Caco-2 (cell line): ENCODE measurements around the gene MGAT3. TPM values are rescaled to one million over a fixed set of nuclear protein-coding genes. Genes with fewer than 3 reads are reported as not detected.
A peak's percentile ranks its signal among the peaks of the same experiment; 100 is the strongest.

Experiments
- BruUV-seq: library from RNA; stranded (reverse); fragments of 400-500 nt; replicated peaks from 2 replicates; lab custom pipeline; 2021; lab: Mats Ljungman, UMichigan
- CTCF ChIA-PET: fragments of 300-600 bp; sonication (Branson Sonifier 250); formaldehyde crosslinking; loops from one replicate; lab custom pipeline; 2022; ENCODE audit warnings: antibody characterized with exemption; lab: Charles Lee
- POLR2A ChIA-PET: fragments of 300-600 bp; sonication (Branson Sonifier 250); formaldehyde crosslinking; loops from one replicate; lab custom pipeline; 2022; ENCODE audit warnings: antibody characterized with exemption; lab: Charles Lee
- DNase-seq, 2 experiments: peaks; one replicate each; pipeline versions ENCODE4 v3.0.0 to v3.0.0-alpha.2; 2020 to 2022
- H3K27me3 ChIP-seq: replicated peaks from 2 replicates; pipeline ENCODE4 v1.6.0; 2011; ENCODE audit warnings: low read length; ENCODE audit not compliant: control insufficient read depth, insufficient read depth
- H3K36me3 ChIP-seq: 2 replicates; pipeline ENCODE4 v1.5.1; 2011; ENCODE audit warnings: low read length; ENCODE audit not compliant: control insufficient read depth, insufficient read depth
- H3K4me1 ChIP-seq: fragments of 250-450 bp; sonication (Bioruptor Pico); 2 replicates; pipeline ENCODE4 v1.5.1; 2020; ENCODE audit warnings: mild to moderate bottlenecking
- H3K4me3 ChIP-seq: 2 replicates; pipeline ENCODE4 v1.5.1; 2011; ENCODE audit warnings: low read depth, mild to moderate bottlenecking, control low read depth, low read length
- H3K9me3 ChIP-seq: fragments of 250-450 bp; sonication (Bioruptor Pico); 2 replicates; pipeline ENCODE4 v1.5.1; 2020; ENCODE audit warnings: mild to moderate bottlenecking, moderate library complexity
- H3K27ac Mint-ChIP-seq: one replicate; pipeline ENCODE4 v1.8.0; 2022; ENCODE audit warnings: mixed read lengths; ENCODE audit not compliant: unreplicated experiment
- H3K27me3 Mint-ChIP-seq: one replicate; pipeline ENCODE4 v1.8.0; 2022; ENCODE audit warnings: mixed read lengths; ENCODE audit not compliant: insufficient read depth, unreplicated experiment
- H3K36me3 Mint-ChIP-seq: one replicate; pipeline ENCODE4 v1.8.0; 2022; ENCODE audit warnings: mild to moderate bottlenecking, mixed read lengths; ENCODE audit not compliant: insufficient read depth, unreplicated experiment
- H3K4me1 Mint-ChIP-seq: one replicate; pipeline ENCODE4 v1.8.0; 2022; ENCODE audit warnings: low read depth, mixed read lengths; ENCODE audit not compliant: unreplicated experiment
- H3K4me3 Mint-ChIP-seq: one replicate; pipeline ENCODE4 v1.8.0; 2022; ENCODE audit warnings: mild to moderate bottlenecking, moderate library complexity, mixed read lengths; ENCODE audit not compliant: unreplicated experiment
- H3K9me3 Mint-ChIP-seq: one replicate; pipeline ENCODE4 v1.8.0; 2022; ENCODE audit warnings: mixed read lengths; ENCODE audit not compliant: unreplicated experiment
- CTCF ChIP-seq, 2 experiments: fragments of 200-600 bp in 1 of 2; IDR thresholded peaks; 1 replicate in 1 of 2; 2 replicates in 1 of 2; pipeline versions ENCODE4 v1.5.1 to v1.8.0; 2011 to 2022; ENCODE audit warnings: antibody characterized with exemption in 1 of 2, control low read depth in 1 of 2, inconsistent platforms in 1 of 2, low read depth in 1 of 2, low read length in 1 of 2, mild to moderate bottlenecking in 1 of 2, moderate library complexity in 1 of 2; ENCODE audit not compliant: insufficient read depth in 1 of 2, severe bottlenecking in 1 of 2, unreplicated experiment in 1 of 2
- intact Hi-C: fragments of 100-400 bp; cut with micrococcal nuclease; formaldehyde crosslinking; loops from one replicate; pipeline ENCODE4 v1.10.0; 2022; ENCODE audit not compliant: unreplicated experiment
- total RNA-seq: library from RNA; stranded (reverse); gene quantifications from 2 replicates; pipeline ENCODE4 v1.2.3, GENCODE V29; 2022

MGAT3 gene
- total RNA-seq, 1 experiment from 2014 or later, result 16.6 TPM

GRCh38 chr22:39453765-39454378 is 2.9 kb upstream of the MGAT3 start:
- no peak overlapping the region for H3K27ac Mint-ChIP-seq
- POLR2A ChIA-PET, result interaction anchor here (0.5 kb wide), 1 partner anchor 162 kb away, joined by 5 read pairs; no protein-coding TSS in a partner anchor
- Histone ChIP-seq H3K36me3 (no peaks in the 10 kb centered on the region), H3K4me3 (no peak overlapping the region), H3K4me1 (peaks cover 15% of the 10 kb centered on the region), H3K27me3 (no peaks in the 10 kb centered on the region), H3K9me3 (no peaks in the 10 kb centered on the region)
- H3K9me3 Mint-ChIP-seq, result no peaks in the 10 kb centered on the region
- H3K27me3 Mint-ChIP-seq, result no peaks in the 10 kb centered on the region
- H3K4me3 Mint-ChIP-seq, result no peak overlapping the region
- no peak for DNase-seq
- peaks cover 32% of the 10 kb centered on the region for H3K4me1 Mint-ChIP-seq
- no TSS peak for BruUV-seq
- H3K36me3 Mint-ChIP-seq, result no peaks in the 10 kb centered on the region
- CTCF ChIA-PET, result interaction anchor here (0.6 to 1.1 kb wide), 2 partner anchors 21 to 66 kb away, joined by 3 to 5 read pairs; partner anchors contain the start of gene ATF4
- TF ChIP-seq CTCF (IDR thresholded peaks at IDR 0.05; ENCODE audit: insufficient read depth in 1 of 2, low read depth in 1 of 2, low read length in 1 of 2, severe bottlenecking in 1 of 2, unreplicated experiment in 1 of 2), result no peak
- intact Hi-C loops, result no loop called here

GRCh38 chr22:39454385-39454871 is 2.4 kb upstream of the MGAT3 start:
- BruUV-seq, result no TSS peak
- TF ChIP-seq CTCF (IDR thresholded peaks at IDR 0.05; ENCODE audit: insufficient read depth in 1 of 2, low read depth in 1 of 2, low read length in 1 of 2, severe bottlenecking in 1 of 2, unreplicated experiment in 1 of 2), result no peak
- Histone ChIP-seq H3K4me3 (no peak overlapping the region), H3K9me3 (no peaks in the 10 kb centered on the region), H3K36me3 (no peaks in the 10 kb centered on the region), H3K27me3 (no peaks in the 10 kb centered on the region), H3K4me1 (peaks cover 11% of the 10 kb centered on the region; the same call in 1 of the 2 replicates)
- CTCF ChIA-PET, result interaction anchor here (1.1 kb wide), 1 partner anchor 66 kb away, joined by 3 read pairs; the partner anchor contains the start of gene ATF4
- intact Hi-C loops, result no loop called here
- peak overlapping the region; percentile 65 for H3K27ac Mint-ChIP-seq
- H3K27me3 Mint-ChIP-seq, result no peaks in the 10 kb centered on the region
- H3K9me3 Mint-ChIP-seq, result no peaks in the 10 kb centered on the region
- DNase-seq, result no peak
- POLR2A ChIA-PET, result interaction anchor here (0.5 kb wide), 1 partner anchor 162 kb away, joined by 5 read pairs; no protein-coding TSS in a partner anchor
- no peaks in the 10 kb centered on the region for H3K36me3 Mint-ChIP-seq
- peaks cover 28% of the 10 kb centered on the region for H3K4me1 Mint-ChIP-seq
- no peak overlapping the region for H3K4me3 Mint-ChIP-seq

GRCh38 chr22:39457198-39457555 is 365 bp downstream of the MGAT3 start:
- H3K4me3 Mint-ChIP-seq, result no peak overlapping the region
- H3K9me3 ChIP-seq, result no peaks in the 10 kb centered on the region
- H3K4me3 ChIP-seq, result no peak overlapping the region
- H3K27ac Mint-ChIP-seq, result no peak overlapping the region
- no peaks in the 10 kb centered on the region for H3K9me3 Mint-ChIP-seq
- ChIA-PET POLR2A (no interaction called here), CTCF (no interaction called here)
- H3K4me1 ChIP-seq, result peaks cover 11% of the 10 kb centered on the region; the same call in 1 of the 2 replicates
- no peak for DNase-seq
- H3K36me3 ChIP-seq, result no peaks in the 10 kb centered on the region
- TF ChIP-seq CTCF (IDR thresholded peaks at IDR 0.05; ENCODE audit: insufficient read depth in 1 of 2, low read depth in 1 of 2, low read length in 1 of 2, severe bottlenecking in 1 of 2, unreplicated experiment in 1 of 2), result no peak
- H3K27me3 Mint-ChIP-seq, result no peaks in the 10 kb centered on the region
- BruUV-seq, result no TSS peak
- no peaks in the 10 kb centered on the region for H3K36me3 Mint-ChIP-seq
- intact Hi-C loops, result no loop called here
- no peaks in the 10 kb centered on the region for H3K27me3 ChIP-seq
- peaks cover 18% of the 10 kb centered on the region for H3K4me1 Mint-ChIP-seq
